Epithelial cell of esophagus (primary cell): Measurements from ENCODE around the gene CFAP299.

Source experiments
- DNase-seq: peaks from one replicate; pipeline ENCODE4 v3.0.0; 2010; ENCODE audit warnings: low read depth
- H3K4me3 ChIP-seq: 2 replicates; pipeline ENCODE4 v1.5.1; 2011; ENCODE audit warnings: mild to moderate bottlenecking, low read length, control low read depth
- TF ChIP-seq, protein P1 (sequence below): IDR thresholded peaks from 2 replicates; pipeline ENCODE4 v1.5.1; 2011; ENCODE audit warnings: low read depth, mild to moderate bottlenecking, low read length, control low read depth, inconsistent platforms; ENCODE audit not compliant: insufficient read depth; ENCODE audit errors: missing control alignments

CFAP299 gene

GRCh38 chr4:80878218-80878617 lies 542.7 kb downstream of the CFAP299 start:
- no peak overlapping the region for H3K4me3 ChIP-seq
- no peak for DNase-seq
- TF ChIP-seq, protein P1, sequence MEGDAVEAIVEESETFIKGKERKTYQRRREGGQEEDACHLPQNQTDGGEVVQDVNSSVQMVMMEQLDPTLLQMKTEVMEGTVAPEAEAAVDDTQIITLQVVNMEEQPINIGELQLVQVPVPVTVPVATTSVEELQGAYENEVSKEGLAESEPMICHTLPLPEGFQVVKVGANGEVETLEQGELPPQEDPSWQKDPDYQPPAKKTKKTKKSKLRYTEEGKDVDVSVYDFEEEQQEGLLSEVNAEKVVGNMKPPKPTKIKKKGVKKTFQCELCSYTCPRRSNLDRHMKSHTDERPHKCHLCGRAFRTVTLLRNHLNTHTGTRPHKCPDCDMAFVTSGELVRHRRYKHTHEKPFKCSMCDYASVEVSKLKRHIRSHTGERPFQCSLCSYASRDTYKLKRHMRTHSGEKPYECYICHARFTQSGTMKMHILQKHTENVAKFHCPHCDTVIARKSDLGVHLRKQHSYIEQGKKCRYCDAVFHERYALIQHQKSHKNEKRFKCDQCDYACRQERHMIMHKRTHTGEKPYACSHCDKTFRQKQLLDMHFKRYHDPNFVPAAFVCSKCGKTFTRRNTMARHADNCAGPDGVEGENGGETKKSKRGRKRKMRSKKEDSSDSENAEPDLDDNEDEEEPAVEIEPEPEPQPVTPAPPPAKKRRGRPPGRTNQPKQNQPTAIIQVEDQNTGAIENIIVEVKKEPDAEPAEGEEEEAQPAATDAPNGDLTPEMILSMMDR: no peak

GRCh38 chr4:80897537-80898303 lies 562.2 kb downstream of the CFAP299 start:
- peak; percentile 59 for DNase-seq
- no peak overlapping the region for H3K4me3 ChIP-seq
- TF ChIP-seq, protein P1: no peak

- DNase-seq: no peak
- TF ChIP-seq, protein P1: no peak
These were observed 565.4 kb downstream of the CFAP299 start for GRCh38 chr4:80900908-80901307.

GRCh38 chr4:80903020-80903419 lies 567.5 kb downstream of the CFAP299 start:
- no peak overlapping the region for H3K4me3 ChIP-seq
- no peak for DNase-seq
- TF ChIP-seq, protein P1: no peak

More at GRCh38 chr4:80900908-80901307, 565.4 kb downstream of the CFAP299 start:
- no peak overlapping the region for H3K4me3 ChIP-seq

DNA sequence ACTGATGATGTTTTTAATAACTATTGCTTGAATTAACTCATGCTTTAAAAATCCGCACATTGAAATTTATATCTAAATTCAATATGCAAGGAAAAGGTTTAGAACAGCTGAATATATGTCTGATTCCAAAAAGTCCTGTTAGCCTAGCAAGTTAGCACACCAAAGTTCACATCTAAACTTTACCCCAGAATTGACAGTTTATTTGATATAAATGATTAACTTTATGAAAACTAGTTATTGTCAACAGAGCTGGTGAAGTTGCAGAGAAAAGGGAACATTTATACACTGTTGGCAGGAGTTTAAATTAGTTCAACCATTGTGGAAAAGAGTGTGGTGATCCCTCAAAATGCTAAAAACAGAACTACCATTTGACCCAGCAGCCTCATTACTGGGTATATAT lies 574.4 kb downstream of the CFAP299 start:
- TF ChIP-seq, protein P1: no peak
- DNase-seq: no peak

DNA sequence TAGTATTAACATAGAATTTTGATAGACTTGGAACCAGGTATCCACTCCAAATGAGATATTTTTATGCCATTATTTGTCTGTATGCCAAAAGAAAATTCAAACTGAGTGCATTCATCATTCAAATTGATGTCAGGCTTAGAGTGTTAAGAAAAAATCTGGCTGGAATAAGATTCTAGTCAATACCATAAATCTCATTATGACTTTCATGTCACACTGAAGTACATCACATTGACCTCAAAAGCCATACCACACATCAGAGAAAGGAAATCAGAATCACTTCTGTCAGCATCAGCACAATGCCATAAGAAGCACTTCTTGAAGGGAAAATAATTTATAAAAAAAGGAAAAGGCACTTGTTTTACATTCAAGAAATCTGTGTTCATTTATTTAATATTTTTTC lies 575.9 kb downstream of the CFAP299 start:
- DNase-seq: no peak
- TF ChIP-seq, protein P1: no peak
- no peak overlapping the region for H3K4me3 ChIP-seq

More for the DNA sequence above, 574.4 kb downstream of the CFAP299 start:
- no peak overlapping the region for H3K4me3 ChIP-seq

DNA sequence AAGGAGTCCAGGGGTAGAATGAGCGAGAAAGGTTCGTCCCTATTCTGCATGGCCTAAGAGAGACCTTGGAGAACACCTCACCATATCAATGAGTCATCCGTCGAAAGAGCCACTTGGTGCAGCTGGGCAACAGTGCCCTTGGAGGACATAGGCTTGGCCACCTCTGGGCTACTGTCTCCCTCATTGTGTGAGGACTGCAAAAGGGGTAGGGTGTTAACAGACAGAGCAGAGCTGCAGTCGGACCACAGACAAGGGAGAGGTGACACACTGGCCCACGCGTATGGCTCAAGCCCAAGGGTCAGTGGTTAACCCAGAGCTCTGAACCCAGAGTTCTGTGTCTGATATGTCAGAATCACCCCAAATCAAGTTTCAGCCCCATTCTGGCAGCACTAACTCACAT lies 576.8 kb downstream of the CFAP299 start:
- no peak overlapping the region for H3K4me3 ChIP-seq
- TF ChIP-seq, protein P1: no peak
- no peak for DNase-seq
